NCI-H1092 treated with DMSO at 0.1 percent for 48 hours (cell line): ENCODE results near the gene CCDC57.

Experiments
- DNase-seq: peaks from one replicate; lab custom pipeline; 2025; lab: John Stamatoyannopoulos, UW

CCDC57 gene

GRCh38 chr17:82104797-82105416 lies 107.7 kb downstream of the CCDC57 start:
- DNase-seq, result no peak

- DNase-seq, result no peak
Measured at GRCh38 chr17:82103553-82104451, 108.8 kb downstream of the CCDC57 start.

- no peak for DNase-seq
Measured at GRCh38 chr17:82101767-82102679, 110.6 kb downstream of the CCDC57 start.

- DNase-seq, result no peak
Measured at GRCh38 chr17:82101301-82101715, 111.3 kb downstream of the CCDC57 start.

DNA sequence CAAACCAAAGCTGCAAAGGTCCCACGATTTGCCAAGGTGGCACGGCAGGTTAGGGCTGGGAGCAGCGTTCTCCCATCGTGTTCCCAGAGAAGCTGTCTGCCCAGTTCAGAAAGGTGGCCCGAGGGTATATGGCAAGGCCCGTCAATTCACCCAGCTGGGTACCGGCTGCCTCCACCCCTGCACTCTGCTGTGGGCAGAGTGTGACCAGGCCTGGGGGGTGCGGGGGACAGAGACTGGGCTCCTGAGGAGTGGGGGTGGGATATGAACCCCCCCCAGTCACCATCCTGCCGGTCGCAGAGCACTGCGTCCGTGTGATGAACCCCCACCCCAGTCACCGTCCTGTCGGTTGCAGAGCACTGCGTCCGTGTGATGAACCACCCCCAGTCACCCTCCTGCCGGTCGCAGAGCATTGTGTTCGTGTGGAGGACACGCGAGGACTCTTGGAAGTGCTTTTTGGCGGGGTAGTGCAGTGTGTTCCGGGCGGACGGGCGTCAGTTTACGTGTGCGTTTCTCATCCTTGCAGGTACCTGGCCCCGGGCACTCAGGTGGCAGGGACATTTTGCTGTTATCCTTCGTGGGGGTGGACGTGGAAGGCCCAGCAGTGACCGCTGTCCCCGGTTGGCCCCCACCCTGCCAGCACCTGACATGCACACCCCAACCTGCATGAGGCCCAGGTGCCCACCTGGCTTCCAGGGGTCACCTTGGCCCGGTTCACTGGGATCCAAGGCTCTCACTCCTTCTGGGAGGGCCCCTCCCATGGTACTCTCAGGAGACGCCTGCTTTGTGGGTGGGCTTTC lies 111.9 kb downstream of the CCDC57 start:
- DNase-seq, result no peak

DNA sequence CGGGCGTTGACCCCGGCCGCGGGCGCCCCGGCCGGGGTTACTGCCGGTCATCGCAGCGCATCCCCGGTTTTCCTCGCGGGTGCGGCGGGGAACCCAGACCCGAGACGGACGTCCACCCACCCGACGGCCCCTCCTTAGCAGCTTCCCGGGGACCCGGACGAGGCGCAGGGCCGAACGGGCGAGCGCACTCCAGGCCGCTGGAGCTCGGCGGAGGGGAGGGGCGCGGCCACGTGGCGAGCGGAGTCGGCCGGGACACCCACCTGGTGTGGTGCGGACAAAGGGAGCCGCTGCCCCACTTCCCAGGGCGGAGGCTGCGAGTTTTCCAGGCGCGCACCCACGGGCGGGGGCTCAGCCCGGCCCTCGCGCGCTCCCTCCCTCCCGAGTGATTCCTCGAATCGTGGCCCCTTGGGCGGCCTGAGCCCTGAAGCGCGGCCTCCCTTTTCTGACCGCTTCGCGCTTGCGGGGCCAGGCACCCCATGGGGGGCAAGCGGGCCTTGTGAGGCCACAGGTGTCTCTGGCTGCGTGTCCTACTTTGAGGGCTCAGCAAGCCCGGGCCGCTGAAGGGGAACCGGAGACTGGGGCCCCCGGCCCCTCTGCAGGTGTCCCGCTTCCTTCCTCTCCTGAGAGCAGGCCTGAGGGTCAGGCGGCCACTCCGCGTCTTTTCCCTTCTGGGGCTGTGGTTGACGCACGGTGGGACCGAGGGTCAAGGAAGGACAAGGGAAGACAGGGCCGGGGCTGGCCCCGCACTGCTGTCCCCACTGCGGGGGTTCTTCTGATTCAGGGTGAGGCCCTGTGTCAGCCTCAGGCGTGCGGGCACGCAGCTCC lies 113.5 kb downstream of the CCDC57 start:
- DNase-seq, result peak; percentile 51

- peak; percentile 92 for DNase-seq
Measured at GRCh38 chr17:82098169-82098938, 114.3 kb downstream of the CCDC57 start, which contains the start of gene FASN. TSS of gene FASN (minus strand) at chr17:82098236. CDS start at chr17:82096445, 1,791 bp downstream.

GRCh38 chr17:82097919-82098168 lies 114.8 kb downstream of the CCDC57 start:
- DNase-seq, result no peak

DNA sequence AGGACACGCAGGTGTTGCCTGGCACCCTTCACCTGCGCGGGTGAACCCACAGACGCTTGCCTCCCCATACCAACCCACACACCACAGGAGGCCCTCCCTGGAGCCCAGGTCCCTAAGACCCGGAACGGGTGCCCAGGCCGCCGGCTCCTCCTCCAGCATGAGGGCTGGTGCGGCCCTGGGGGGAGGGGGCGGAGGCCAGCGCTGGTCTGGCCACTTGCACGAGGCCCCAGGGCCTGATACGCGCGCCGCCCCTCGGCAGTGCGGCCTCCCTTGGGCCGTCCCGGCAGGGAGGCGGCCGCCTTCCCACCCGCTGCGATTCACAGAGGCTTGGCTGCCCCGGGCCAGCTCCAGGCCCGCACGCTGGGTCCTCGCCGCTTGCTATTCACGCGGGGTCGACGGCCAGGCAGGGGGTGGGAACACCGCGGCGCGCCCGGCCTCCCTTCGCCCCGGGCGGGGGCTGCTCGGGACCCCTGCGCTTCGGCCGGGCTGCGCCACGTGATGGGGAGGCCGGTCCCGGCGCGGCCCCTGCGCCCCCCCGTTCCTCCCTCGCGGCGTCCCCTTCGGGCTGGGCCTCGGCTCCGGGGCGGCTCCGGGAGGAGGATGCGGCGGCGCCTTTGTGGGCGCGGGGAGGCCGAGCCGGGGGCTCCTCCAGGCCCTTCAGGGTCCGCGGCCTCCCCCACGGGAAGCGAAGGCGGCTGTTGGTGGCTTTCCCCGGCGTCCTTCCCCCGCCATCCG lies 115.3 kb downstream of the CCDC57 start:
- peak; percentile 11 for DNase-seq

DNA sequence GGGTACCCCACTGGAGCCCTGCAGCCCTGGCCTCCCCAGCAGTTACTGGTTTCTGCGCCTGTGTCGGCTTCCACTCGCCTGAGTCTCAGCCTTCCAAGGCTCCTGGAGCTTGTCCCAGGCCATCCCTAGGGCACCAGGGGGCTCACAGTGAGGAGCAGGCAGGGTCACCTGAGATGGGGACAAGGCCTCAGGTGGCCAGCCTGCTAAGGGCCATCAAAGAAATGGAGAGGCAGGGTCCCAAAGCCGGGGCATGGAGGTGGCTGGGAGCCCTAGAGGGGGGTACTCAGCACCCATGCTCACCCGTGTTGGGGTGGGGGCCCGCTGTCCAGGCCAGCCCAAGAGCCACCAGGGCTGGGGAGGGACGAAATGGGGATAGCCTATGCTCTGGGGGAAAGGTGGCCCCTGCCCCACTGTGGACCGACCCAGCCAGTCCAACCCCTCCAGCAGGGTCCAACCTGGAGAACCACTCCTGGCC lies 115.9 kb downstream of the CCDC57 start:
- DNase-seq, result no peak

- no peak for DNase-seq
Measured at GRCh38 chr17:82095777-82096708, 116.6 kb downstream of the CCDC57 start.

DNA sequence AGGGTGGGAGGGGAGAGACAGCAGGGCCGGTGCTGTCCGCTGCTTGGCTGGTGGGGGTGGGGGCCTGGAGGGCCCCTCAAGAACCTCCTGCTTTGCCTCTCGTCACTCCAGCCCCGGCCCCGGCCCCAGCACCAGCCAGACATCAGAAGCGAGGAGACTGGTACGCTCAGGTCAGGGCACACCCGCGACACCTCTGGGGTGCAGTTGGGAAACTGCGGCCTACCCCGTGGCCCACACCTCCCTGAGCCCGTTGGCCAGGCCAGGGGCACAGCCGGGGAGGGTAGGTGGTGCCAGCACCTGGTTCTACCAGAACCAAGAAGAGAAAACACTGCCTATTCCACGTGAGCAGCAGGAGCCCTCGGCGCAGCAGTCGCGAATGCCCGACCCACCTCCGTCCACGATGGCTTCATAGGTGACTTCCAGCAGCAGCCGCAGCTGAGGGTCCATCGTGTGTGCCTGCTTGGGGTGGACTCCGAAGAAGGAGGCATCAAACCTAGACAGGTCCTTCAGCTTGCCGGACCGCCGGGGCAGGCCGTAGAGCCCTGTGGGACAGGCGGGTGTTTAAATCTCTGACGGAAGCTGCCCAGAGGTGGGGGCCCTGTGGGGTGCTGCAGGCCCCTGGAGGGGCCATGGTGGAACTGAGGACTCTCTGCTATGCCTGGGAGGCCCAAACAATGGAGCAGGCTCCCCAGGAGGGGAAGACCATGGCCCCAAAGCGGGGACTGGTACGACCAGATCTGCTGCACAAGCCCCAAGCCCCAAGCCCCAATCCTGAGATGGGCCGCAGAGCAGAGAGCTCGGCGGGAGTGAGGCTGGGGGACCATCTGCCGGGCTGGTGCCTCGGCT lies 117.5 kb downstream of the CCDC57 start:
- no peak for DNase-seq

GRCh38 chr17:82092995-82093751 lies 119.5 kb downstream of the CCDC57 start:
- DNase-seq, result no peak

- DNase-seq, result no peak
Measured at GRCh38 chr17:82092628-82092994, 120.0 kb downstream of the CCDC57 start.

DNA sequence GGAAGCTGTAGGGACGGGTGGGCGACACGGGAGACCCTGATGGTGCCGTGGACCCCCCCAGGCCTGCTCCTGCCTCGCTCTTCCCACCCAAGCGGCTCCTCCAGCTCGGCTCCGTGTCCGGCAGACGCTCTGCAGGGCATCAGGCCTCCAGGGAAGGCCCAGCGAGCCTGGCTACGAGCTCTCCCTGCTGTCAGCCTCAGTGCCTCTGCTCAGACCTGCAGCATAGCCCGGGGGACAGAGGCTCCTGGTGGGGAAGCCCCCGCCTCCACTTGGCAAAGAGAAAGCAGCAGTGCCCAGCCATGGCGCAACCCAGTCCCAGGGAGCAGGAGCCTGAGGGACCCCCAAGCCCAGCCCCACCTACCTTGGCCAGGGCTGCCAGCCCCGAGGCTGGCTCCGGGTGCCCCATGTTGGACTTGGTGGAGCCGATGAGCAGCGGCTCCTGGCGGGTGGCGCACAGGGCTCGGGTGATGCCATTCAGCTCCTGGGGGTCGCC lies 120.5 kb downstream of the CCDC57 start:
- DNase-seq, result no peak
